ENCODE measurements around the gene THOC5. TPM values are rescaled to one million over a fixed set of nuclear protein-coding genes. Genes with fewer than 3 reads are reported as not detected.
A peak's percentile ranks its signal among the peaks of the same experiment; 100 is the strongest.

The THOC5 gene
- total RNA-seq, 1 donor from 2014 or later, result 175 TPM

GRCh38 chr22:29469755-29470154, 83.8 kb downstream of the THOC5 start:
- peaks cover 2% of the 10 kb centered on the region for H3K9me3 Mint-ChIP-seq (ENCODE audit: unreplicated experiment)
- H3K27me3 Mint-ChIP-seq (ENCODE audit: unreplicated experiment), result peaks cover 1% of the 10 kb centered on the region
- H3K4me1 Mint-ChIP-seq (ENCODE audit: low read depth, unreplicated experiment), result peaks cover 4% of the 10 kb centered on the region
- no peak overlapping the region for H3K27ac Mint-ChIP-seq (ENCODE audit: unreplicated experiment)
- DNase-seq, result no peak
- H3K36me3 Mint-ChIP-seq (ENCODE audit: unreplicated experiment), result no peaks in the 10 kb centered on the region
- TF ChIP-seq, protein P1, sequence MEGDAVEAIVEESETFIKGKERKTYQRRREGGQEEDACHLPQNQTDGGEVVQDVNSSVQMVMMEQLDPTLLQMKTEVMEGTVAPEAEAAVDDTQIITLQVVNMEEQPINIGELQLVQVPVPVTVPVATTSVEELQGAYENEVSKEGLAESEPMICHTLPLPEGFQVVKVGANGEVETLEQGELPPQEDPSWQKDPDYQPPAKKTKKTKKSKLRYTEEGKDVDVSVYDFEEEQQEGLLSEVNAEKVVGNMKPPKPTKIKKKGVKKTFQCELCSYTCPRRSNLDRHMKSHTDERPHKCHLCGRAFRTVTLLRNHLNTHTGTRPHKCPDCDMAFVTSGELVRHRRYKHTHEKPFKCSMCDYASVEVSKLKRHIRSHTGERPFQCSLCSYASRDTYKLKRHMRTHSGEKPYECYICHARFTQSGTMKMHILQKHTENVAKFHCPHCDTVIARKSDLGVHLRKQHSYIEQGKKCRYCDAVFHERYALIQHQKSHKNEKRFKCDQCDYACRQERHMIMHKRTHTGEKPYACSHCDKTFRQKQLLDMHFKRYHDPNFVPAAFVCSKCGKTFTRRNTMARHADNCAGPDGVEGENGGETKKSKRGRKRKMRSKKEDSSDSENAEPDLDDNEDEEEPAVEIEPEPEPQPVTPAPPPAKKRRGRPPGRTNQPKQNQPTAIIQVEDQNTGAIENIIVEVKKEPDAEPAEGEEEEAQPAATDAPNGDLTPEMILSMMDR (IDR thresholded peaks at IDR 0.05; ENCODE audit: partially characterized antibody, unreplicated experiment), result no peak
- peak overlapping the region; percentile 66 for H3K4me3 Mint-ChIP-seq (ENCODE audit: unreplicated experiment)

DNA sequence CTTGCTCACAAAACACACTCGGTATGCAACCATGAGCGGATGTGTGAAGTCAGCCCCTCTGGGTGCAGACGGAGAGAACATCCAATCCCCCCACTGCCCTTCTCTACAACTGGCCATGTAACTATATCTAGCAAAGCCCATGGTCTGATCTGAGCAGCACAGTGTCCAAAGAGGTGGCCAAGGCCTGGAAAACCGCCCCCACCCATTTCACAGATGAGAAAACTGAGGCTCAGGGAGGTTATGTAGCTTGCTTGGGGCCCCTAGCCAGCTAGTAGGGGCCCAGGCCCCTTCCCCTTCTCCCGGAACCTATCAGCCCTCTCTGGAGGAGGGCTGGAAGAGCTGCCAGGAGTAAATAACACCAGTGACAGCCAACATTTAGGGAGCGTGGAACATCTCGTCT, 89.0 kb downstream of the THOC5 start:
- TF ChIP-seq, protein P1 (IDR thresholded peaks at IDR 0.05; ENCODE audit: partially characterized antibody, unreplicated experiment), result no peak
- Mint-ChIP-seq H3K27ac (ENCODE audit: unreplicated experiment) (no peak overlapping the region), H3K36me3 (ENCODE audit: unreplicated experiment) (no peaks in the 10 kb centered on the region), H3K9me3 (ENCODE audit: unreplicated experiment) (no peaks in the 10 kb centered on the region), H3K4me3 (ENCODE audit: unreplicated experiment) (no peak overlapping the region), H3K27me3 (ENCODE audit: unreplicated experiment) (peaks cover 7% of the 10 kb centered on the region), H3K4me1 (ENCODE audit: low read depth, unreplicated experiment) (no peaks in the 10 kb centered on the region)
- no peak for DNase-seq

DNA sequence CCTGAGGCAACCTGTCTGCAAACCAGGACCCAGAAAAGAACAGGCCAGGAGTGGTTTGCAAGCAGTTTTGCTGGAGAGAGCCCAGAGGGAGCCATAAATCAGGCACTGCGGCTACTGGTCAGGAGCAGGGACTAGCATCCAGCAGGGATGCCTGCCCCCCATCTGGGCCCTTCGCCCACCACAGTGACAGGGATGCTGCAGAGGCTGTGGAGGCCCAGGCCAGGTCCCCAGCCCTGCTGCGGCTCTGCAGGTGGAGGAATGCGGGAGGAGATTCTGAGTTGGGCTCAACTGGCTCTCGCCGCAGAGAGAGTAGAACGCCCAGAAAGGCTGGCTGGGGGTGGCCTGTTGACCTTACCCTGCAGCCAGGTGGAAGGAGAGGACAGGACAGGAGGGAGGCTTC, 89.9 kb downstream of the THOC5 start:
- Mint-ChIP-seq H3K9me3 (ENCODE audit: unreplicated experiment) (no peaks in the 10 kb centered on the region), H3K27me3 (ENCODE audit: unreplicated experiment) (peaks cover 6% of the 10 kb centered on the region), H3K27ac (ENCODE audit: unreplicated experiment) (no peak overlapping the region), H3K36me3 (ENCODE audit: unreplicated experiment) (no peaks in the 10 kb centered on the region), H3K4me3 (ENCODE audit: unreplicated experiment) (no peak overlapping the region), H3K4me1 (ENCODE audit: low read depth, unreplicated experiment) (no peaks in the 10 kb centered on the region)
- DNase-seq, result no peak
- TF ChIP-seq, protein P1 (IDR thresholded peaks at IDR 0.05; ENCODE audit: partially characterized antibody, unreplicated experiment), result no peak

DNA sequence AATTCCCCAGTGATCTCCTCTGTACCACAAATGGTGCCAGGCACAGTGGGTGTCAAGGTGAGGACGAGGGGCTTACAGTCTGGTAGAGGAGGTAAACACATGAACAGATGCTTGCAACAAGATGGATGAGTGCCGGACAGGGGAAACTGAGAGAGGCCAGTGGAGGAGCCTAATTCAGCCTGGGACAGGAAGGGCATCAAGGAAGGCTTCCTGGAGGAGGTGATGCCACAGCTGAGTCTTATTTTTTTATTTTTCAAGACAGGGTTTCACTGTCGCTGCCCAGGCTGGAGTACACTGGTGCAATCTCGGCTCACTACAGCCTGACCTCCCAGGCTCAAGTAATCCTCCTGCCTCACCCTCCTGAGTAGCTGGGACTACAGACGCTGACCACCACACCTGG, 92.3 kb downstream of the THOC5 start:
- peaks cover 6% of the 10 kb centered on the region for H3K27me3 Mint-ChIP-seq (ENCODE audit: unreplicated experiment)
- no peak for DNase-seq
- H3K27ac Mint-ChIP-seq (ENCODE audit: unreplicated experiment), result no peak overlapping the region
- TF ChIP-seq, protein P1 (IDR thresholded peaks at IDR 0.05; ENCODE audit: partially characterized antibody, unreplicated experiment), result no peak
- H3K36me3 Mint-ChIP-seq (ENCODE audit: unreplicated experiment), result no peaks in the 10 kb centered on the region
- peaks cover 1% of the 10 kb centered on the region for H3K9me3 Mint-ChIP-seq (ENCODE audit: unreplicated experiment)
- no peak overlapping the region for H3K4me3 Mint-ChIP-seq (ENCODE audit: unreplicated experiment)
- H3K4me1 Mint-ChIP-seq (ENCODE audit: low read depth, unreplicated experiment), result peaks cover 6% of the 10 kb centered on the region

DNA sequence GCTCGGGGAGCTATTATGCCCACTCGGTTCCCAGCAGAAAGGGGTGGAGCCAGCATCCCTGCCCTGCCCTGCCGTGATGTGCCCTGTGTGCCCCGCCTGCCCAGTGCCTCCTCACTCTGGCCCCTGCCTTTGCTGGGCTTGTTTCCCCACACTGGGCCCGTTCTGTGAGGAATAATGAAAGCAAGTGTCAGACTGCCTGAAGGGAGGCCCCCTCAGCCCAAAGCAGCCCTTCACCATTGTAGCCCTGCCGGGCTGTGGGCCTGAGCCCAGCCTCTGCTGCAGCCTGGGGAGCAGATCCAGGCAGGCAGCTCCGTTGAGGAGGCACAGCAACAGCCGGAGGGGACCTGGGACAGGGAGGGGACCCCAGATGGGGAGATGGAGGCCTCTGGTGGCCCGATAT, 93.8 kb downstream of the THOC5 start:
- no peak overlapping the region for H3K27ac Mint-ChIP-seq (ENCODE audit: unreplicated experiment)
- TF ChIP-seq, protein P1 (IDR thresholded peaks at IDR 0.05; ENCODE audit: partially characterized antibody, unreplicated experiment), result no peak
- H3K9me3 Mint-ChIP-seq (ENCODE audit: unreplicated experiment), result peaks cover 1% of the 10 kb centered on the region
- peaks cover 6% of the 10 kb centered on the region for H3K27me3 Mint-ChIP-seq (ENCODE audit: unreplicated experiment)
- no peaks in the 10 kb centered on the region for H3K36me3 Mint-ChIP-seq (ENCODE audit: unreplicated experiment)
- H3K4me1 Mint-ChIP-seq (ENCODE audit: low read depth, unreplicated experiment), result peaks cover 6% of the 10 kb centered on the region
- DNase-seq, result no peak
- no peak overlapping the region for H3K4me3 Mint-ChIP-seq (ENCODE audit: unreplicated experiment)
